KBM-7 (cell line): Measurements from ENCODE around the gene RRAS.
"Not testable (repeated sequence)": the region's sequence is repeated elsewhere in the genome, so short reads cannot be mapped to it uniquely, and the experiment has no call there.

Experiments used
- DNase-seq: peaks from one replicate; pipeline ENCODE4 v3.0.0-alpha.2; 2015
- in situ Hi-C: fragments of 300-500 bp; cut with MboI; formaldehyde crosslinking; loops from 2 replicates; pipeline ENCODE4 v1.14.3; 2020; ENCODE audit warnings: low sequenced_read_pairs, low pct_unique_long_range_greater_than_20kb, mixed read lengths

The RRAS gene

GRCh38 chr19:49637821-49638738 lies 1.9 kb downstream of the RRAS start:
- in situ Hi-C loops = no loop called here
- peak; percentile 50 for DNase-seq

- DNase-seq = no peak
These were observed 3.6 kb downstream of the RRAS start for GRCh38 chr19:49636233-49636932.

GRCh38 chr19:49635530-49636232 lies 4.3 kb downstream of the RRAS start:
- in situ Hi-C loops = no loop called here
- no peak for DNase-seq

More at GRCh38 chr19:49636233-49636932, 3.6 kb downstream of the RRAS start:
- in situ Hi-C loops = no loop called here

GRCh38 chr19:49633273-49633672 lies 6.7 kb downstream of the RRAS start:
- in situ Hi-C loops, DNase-seq: not testable (repeated sequence)

GRCh38 chr19:49632576-49632975 lies 7.4 kb downstream of the RRAS start:
- in situ Hi-C loops = no loop called here
- DNase-seq = no peak

- DNase-seq = no peak
- in situ Hi-C loops = no loop called here
These were observed 8.2 kb downstream of the RRAS start for GRCh38 chr19:49631610-49632192.

GRCh38 chr19:49631014-49631588 lies 8.8 kb downstream of the RRAS start:
- in situ Hi-C loops = no loop called here
- DNase-seq = no peak

GRCh38 chr19:49629659-49630058 lies 10.3 kb downstream of the RRAS start:
- in situ Hi-C loops = no loop called here
- no peak for DNase-seq

GRCh38 chr19:49626226-49626625 lies 13.7 kb downstream of the RRAS start:
- in situ Hi-C loops = no loop called here
- DNase-seq = no peak

- in situ Hi-C loops = no loop called here
- DNase-seq = no peak
These were observed 14.7 kb downstream of the RRAS start for GRCh38 chr19:49624967-49625910.

- in situ Hi-C loops, DNase-seq: not testable (repeated sequence)
These were observed 22.1 kb downstream of the RRAS start for GRCh38 chr19:49617860-49618259.

GRCh38 chr19:49616945-49617344 lies 23.0 kb downstream of the RRAS start:
- DNase-seq = no peak
- in situ Hi-C loops = no loop called here

GRCh38 chr19:49616532-49616931 lies 23.4 kb downstream of the RRAS start:
- in situ Hi-C loops = no loop called here
- no peak for DNase-seq

GRCh38 chr19:49615861-49616260 lies 24.1 kb downstream of the RRAS start:
- no peak for DNase-seq
- in situ Hi-C loops = no loop called here

- in situ Hi-C loops = no loop called here
- DNase-seq = no peak
These were observed 25.7 kb downstream of the RRAS start for GRCh38 chr19:49614096-49614833.

GRCh38 chr19:49613374-49613773 lies 26.6 kb downstream of the RRAS start:
- DNase-seq = no peak
- in situ Hi-C loops = no loop called here

- in situ Hi-C loops = no loop called here
- DNase-seq = no peak
These were observed 30.3 kb downstream of the RRAS start for GRCh38 chr19:49609499-49610092.
